ENCODE data around the gene MED1. TPM values are rescaled to one million over a fixed set of nuclear protein-coding genes. Genes with fewer than 3 reads are reported as not detected.
"Not testable (repeated sequence)": the region's sequence is repeated elsewhere in the genome, so short reads cannot be mapped to it uniquely, and the experiment has no call there.

MED1 gene
- total RNA-seq, 1 experiment from 2014 or later = 40.0 TPM

DNA sequence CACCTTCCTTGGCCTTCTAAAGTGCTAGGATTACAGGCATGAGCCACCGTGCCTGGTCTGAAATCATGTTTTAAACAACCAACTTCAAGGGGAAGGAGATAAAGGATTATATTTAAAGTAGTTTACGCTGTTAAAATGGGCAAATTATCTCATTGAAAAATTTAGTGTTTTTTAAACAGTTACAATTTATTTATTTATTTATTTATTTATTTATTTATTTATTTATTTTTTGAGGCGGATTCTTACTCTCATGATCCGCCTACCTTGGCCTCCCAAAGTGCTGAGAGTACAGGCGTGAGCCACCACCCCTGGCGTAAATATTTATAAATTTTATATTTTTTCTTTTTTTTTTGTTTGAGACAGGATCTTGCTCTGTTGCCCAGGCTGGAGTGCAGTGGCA, 32.4 kb upstream of the MED1 start:
- Histone ChIP-seq H3K79me2 (ENCODE audit: low read length) (peaks cover 74% of the 10 kb centered on the region), H3K9me3 (ENCODE audit: low read length) (no peaks in the 10 kb centered on the region), H3K9ac (ENCODE audit: low read length) (no peak overlapping the region), H4K20me1 (ENCODE audit: insufficient read depth, low read depth, low read length) (no peaks in the 10 kb centered on the region), H2AFZ (ENCODE audit: low read length) (no peak overlapping the region), H3K4me2 (ENCODE audit: low read depth, low read length, poor library complexity, severe bottlenecking) (no peak overlapping the region), H3K27me3 (ENCODE audit: low read length) (no peaks in the 10 kb centered on the region), H3K36me3 (ENCODE audit: insufficient read depth, low read length) (peaks cover 14% of the 10 kb centered on the region; the same call in 1 of the 2 replicates), H3K4me3 (ENCODE audit: low read length) (no peak overlapping the region), H3K9me2 (replicated peaks; ENCODE audit: insufficient read depth, low read length) (no peaks in the 10 kb centered on the region), H3K27ac (ENCODE audit: low read length) (no peak overlapping the region), H3K4me1 (ENCODE audit: low read length) (peaks cover 20% of the 10 kb centered on the region)
- DNase-seq = no peak

DNA sequence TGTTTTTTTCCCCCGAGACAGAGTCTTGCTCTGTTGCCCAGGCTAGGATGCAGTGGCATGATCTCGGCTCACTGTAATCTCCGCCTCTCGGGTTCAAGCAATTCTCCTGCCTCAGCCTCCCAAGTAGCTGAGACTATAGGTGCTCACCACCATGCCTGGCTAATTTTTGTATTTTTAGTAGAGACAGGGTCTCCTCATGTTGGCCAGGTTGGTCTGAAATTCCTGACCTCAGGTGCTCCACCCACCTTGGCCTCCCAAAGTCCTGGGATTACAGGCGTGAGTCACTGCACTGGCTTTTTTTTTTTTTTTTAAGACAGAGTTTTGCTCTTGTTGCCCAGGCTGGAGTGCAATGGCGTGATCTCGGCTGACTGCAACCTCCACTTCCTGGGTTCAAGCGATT, 28.6 kb upstream of the MED1 start:
- Histone ChIP-seq H3K79me2 (ENCODE audit: low read length) (peaks cover 61% of the 10 kb centered on the region), H3K36me3 (ENCODE audit: insufficient read depth, low read length) (peaks cover 13% of the 10 kb centered on the region; the same call in 1 of the 2 replicates)
- not testable (repeated sequence) for H3K9me3 ChIP-seq (ENCODE audit: low read length); H3K27ac ChIP-seq (ENCODE audit: low read length); H2AFZ ChIP-seq (ENCODE audit: low read length); H3K4me2 ChIP-seq (ENCODE audit: low read depth, low read length, poor library complexity, severe bottlenecking); H3K27me3 ChIP-seq (ENCODE audit: low read length); H3K4me1 ChIP-seq (ENCODE audit: low read length); H3K9ac ChIP-seq (ENCODE audit: low read length); H3K4me3 ChIP-seq (ENCODE audit: low read length); H3K9me2 ChIP-seq (replicated peaks; ENCODE audit: insufficient read depth, low read length); DNase-seq; H4K20me1 ChIP-seq (ENCODE audit: insufficient read depth, low read depth, low read length)

DNA sequence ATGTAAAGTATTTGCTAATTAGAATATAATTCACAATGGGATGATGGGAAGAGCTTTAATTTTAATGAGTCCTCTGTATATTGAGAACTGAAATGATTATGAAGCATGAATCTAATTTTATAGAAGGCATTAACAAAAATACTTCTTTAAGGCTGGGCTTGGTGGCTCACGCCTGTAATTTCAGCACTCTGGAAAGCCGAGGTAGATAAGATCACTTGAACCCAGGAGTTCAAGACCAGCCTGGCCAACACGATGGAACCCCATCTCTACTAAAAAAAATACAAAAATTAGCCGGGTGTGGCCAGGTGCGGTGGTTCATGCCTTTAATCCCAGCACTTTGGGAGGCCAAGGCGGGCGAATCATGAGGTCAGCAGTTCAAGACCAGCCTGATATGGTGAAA, 22.2 kb upstream of the MED1 start:
- no peaks in the 10 kb centered on the region for H3K9me2 ChIP-seq (replicated peaks; ENCODE audit: insufficient read depth, low read length)
- H3K9ac ChIP-seq (ENCODE audit: low read length) = no peak overlapping the region
- H3K4me3 ChIP-seq (ENCODE audit: low read length) = no peak overlapping the region
- no peaks in the 10 kb centered on the region; the same call in 1 of the 2 replicates for H4K20me1 ChIP-seq (ENCODE audit: insufficient read depth, low read depth, low read length)
- H3K36me3 ChIP-seq (ENCODE audit: insufficient read depth, low read length) = peaks cover 38% of the 10 kb centered on the region
- no peak overlapping the region for H2AFZ ChIP-seq (ENCODE audit: low read length)
- no peak for DNase-seq
- no peak overlapping the region for H3K27ac ChIP-seq (ENCODE audit: low read length)
- no peak overlapping the region for H3K4me2 ChIP-seq (ENCODE audit: low read depth, low read length, poor library complexity, severe bottlenecking)
- no peaks in the 10 kb centered on the region for H3K27me3 ChIP-seq (ENCODE audit: low read length)
- peaks cover 72% of the 10 kb centered on the region for H3K79me2 ChIP-seq (ENCODE audit: low read length)
- no peaks in the 10 kb centered on the region for H3K9me3 ChIP-seq (ENCODE audit: low read length)
- no peaks in the 10 kb centered on the region for H3K4me1 ChIP-seq (ENCODE audit: low read length)

DNA sequence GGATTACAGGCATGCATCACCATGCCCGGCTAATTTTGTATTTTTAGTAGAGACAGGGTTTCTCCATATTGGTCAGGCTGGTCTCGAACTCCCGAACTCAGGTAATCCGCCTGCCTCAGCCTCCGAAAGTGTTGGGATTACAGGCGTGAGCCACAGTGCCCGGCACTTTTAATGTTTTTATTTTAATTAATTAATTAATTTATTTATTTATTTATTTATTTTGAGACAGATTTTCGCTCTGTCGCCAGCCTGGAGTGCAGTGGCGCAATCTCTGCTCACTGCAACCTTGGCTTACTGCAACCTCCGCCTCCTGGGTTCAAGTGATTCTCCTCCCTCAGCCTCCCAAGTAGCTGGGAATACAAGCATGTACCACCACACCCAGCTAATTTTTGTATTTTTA, 17.5 kb upstream of the MED1 start:
- not testable (repeated sequence) for H3K27me3 ChIP-seq (ENCODE audit: low read length); DNase-seq; H3K4me2 ChIP-seq (ENCODE audit: low read depth, low read length, poor library complexity, severe bottlenecking); H2AFZ ChIP-seq (ENCODE audit: low read length); H3K9ac ChIP-seq (ENCODE audit: low read length); H3K9me3 ChIP-seq (ENCODE audit: low read length); H3K27ac ChIP-seq (ENCODE audit: low read length); H3K9me2 ChIP-seq (replicated peaks; ENCODE audit: insufficient read depth, low read length); H3K4me3 ChIP-seq (ENCODE audit: low read length)
- peaks cover 91% of the 10 kb centered on the region for H3K79me2 ChIP-seq (ENCODE audit: low read length)
- H3K4me1 ChIP-seq (ENCODE audit: low read length) = peaks cover 21% of the 10 kb centered on the region
- peaks cover 43% of the 10 kb centered on the region for H3K36me3 ChIP-seq (ENCODE audit: insufficient read depth, low read length)
- H4K20me1 ChIP-seq (ENCODE audit: insufficient read depth, low read depth, low read length) = peaks cover 27% of the 10 kb centered on the region

DNA sequence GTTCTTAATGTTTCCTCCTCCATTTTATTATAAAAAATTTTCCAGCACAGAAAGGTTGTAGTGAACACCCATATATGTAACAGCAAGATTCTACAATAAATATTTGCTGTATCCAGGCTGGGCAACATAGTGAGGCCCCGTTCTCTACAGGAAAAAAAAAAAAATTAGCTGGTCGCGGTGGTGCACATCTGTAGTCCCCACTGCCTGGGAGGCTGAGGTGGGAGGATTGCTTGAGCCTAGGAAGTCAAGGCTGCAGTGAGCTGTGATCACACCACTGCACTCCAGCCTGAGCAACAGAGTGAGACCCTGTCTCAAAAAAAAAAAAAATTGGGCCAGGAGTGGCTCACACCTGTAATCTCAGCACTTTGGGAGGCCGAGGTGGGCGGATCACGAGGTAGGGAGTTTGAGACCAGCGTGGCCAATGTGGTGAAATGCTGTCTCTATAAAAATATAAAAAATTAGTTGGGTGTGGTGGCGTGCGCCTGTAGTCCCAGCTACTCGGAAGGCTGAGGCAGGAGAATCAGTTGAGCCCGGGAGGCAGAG, 13.6 kb upstream of the MED1 start:
- H4K20me1 ChIP-seq (ENCODE audit: insufficient read depth, low read depth, low read length) = peaks cover 43% of the 10 kb centered on the region
- H3K4me3 ChIP-seq (ENCODE audit: low read length) = peak overlapping the region; percentile 96
- peak overlapping the region; percentile 96 for H3K9ac ChIP-seq (ENCODE audit: low read length)

DNA sequence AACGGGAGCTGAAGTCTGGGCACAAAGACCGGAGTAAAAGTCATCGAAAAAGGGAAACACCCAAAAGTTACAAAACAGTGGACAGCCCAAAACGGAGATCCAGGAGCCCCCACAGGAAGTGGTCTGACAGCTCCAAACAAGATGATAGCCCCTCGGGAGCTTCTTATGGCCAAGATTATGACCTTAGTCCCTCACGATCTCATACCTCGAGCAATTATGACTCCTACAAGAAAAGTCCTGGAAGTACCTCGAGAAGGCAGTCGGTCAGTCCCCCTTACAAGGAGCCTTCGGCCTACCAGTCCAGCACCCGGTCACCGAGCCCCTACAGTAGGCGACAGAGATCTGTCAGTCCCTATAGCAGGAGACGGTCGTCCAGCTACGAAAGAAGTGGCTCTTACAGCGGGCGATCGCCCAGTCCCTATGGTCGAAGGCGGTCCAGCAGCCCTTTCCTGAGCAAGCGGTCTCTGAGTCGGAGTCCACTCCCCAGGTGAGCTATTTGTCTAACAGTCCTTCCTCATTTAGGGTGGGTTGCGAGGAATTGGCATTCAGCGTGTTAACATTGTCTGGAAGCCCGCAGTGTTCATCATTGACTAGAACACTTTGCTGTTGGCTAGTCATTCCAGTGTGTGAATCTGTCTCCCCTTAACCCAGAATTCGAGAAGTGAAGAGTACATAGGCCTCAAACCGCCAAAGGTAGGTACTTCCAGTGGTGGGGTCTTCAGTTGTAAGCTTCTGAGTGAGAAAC, 11.7 kb upstream of the MED1 start:
- Histone ChIP-seq H3K4me2 (ENCODE audit: low read depth, low read length, poor library complexity, severe bottlenecking) (peak overlapping the region; percentile 98), H3K9me2 (replicated peaks; ENCODE audit: insufficient read depth, low read length) (no peaks in the 10 kb centered on the region; the same call in 1 of the 2 replicates), H3K79me2 (ENCODE audit: low read length) (peaks cover 62% of the 10 kb centered on the region), H3K4me3 (ENCODE audit: low read length) (peak overlapping the region; percentile 96), H3K27me3 (ENCODE audit: low read length) (no peaks in the 10 kb centered on the region), H3K9me3 (ENCODE audit: low read length) (no peaks in the 10 kb centered on the region), H3K36me3 (ENCODE audit: insufficient read depth, low read length) (peaks cover 14% of the 10 kb centered on the region; the same call in 1 of the 2 replicates), H4K20me1 (ENCODE audit: insufficient read depth, low read depth, low read length) (peaks cover 43% of the 10 kb centered on the region), H3K27ac (ENCODE audit: low read length) (no peak overlapping the region), H3K4me1 (ENCODE audit: low read length) (peaks cover 39% of the 10 kb centered on the region), H2AFZ (ENCODE audit: low read length) (no peak overlapping the region), H3K9ac (ENCODE audit: low read length) (peak overlapping the region; percentile 96)
- DNase-seq = peak; percentile 61

More for the DNA sequence above, 13.6 kb upstream of the MED1 start:
- not testable (repeated sequence) for H3K9me3 ChIP-seq (ENCODE audit: low read length); H3K27me3 ChIP-seq (ENCODE audit: low read length); DNase-seq; H3K9me2 ChIP-seq (replicated peaks; ENCODE audit: insufficient read depth, low read length); H3K27ac ChIP-seq (ENCODE audit: low read length); H2AFZ ChIP-seq (ENCODE audit: low read length)
- Histone ChIP-seq H3K4me1 (ENCODE audit: low read length) (peaks cover 39% of the 10 kb centered on the region), H3K79me2 (ENCODE audit: low read length) (peaks cover 77% of the 10 kb centered on the region), H3K4me2 (ENCODE audit: low read depth, low read length, poor library complexity, severe bottlenecking) (peak overlapping the region; percentile 98), H3K36me3 (ENCODE audit: insufficient read depth, low read length) (peaks cover 21% of the 10 kb centered on the region; the same call in 1 of the 2 replicates)

DNA sequence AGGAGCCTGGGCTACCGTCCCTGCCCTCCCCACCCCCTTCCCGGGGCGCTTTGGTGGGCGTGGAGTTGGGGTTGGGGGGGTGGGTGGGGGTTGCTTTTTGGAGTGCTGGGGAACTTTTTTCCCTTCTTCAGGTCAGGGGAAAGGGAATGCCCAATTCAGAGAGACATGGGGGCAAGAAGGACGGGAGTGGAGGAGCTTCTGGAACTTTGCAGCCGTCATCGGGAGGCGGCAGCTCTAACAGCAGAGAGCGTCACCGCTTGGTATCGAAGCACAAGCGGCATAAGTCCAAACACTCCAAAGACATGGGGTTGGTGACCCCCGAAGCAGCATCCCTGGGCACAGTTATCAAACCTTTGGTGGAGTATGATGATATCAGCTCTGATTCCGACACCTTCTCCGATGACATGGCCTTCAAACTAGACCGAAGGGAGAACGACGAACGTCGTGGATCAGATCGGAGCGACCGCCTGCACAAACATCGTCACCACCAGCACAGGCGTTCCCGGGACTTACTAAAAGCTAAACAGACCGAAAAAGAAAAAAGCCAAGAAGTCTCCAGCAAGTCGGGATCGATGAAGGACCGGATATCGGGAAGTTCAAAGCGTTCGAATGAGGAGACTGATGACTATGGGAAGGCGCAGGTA, 11.0 kb upstream of the MED1 start:
- Histone ChIP-seq H2AFZ (ENCODE audit: low read length) (no peak overlapping the region), H3K9ac (ENCODE audit: low read length) (peak overlapping the region; percentile 96), H3K27me3 (ENCODE audit: low read length) (no peaks in the 10 kb centered on the region), H3K9me3 (ENCODE audit: low read length) (no peaks in the 10 kb centered on the region), H3K36me3 (ENCODE audit: insufficient read depth, low read length) (peaks cover 9% of the 10 kb centered on the region; the same call in 1 of the 2 replicates), H3K4me1 (ENCODE audit: low read length) (peaks cover 39% of the 10 kb centered on the region), H3K9me2 (replicated peaks; ENCODE audit: insufficient read depth, low read length) (no peaks in the 10 kb centered on the region; the same call in 1 of the 2 replicates), H3K27ac (ENCODE audit: low read length) (peak overlapping the region; percentile 84), H4K20me1 (ENCODE audit: insufficient read depth, low read depth, low read length) (peaks cover 37% of the 10 kb centered on the region), H3K79me2 (ENCODE audit: low read length) (peaks cover 55% of the 10 kb centered on the region), H3K4me3 (ENCODE audit: low read length) (peak overlapping the region; percentile 96), H3K4me2 (ENCODE audit: low read depth, low read length, poor library complexity, severe bottlenecking) (peak overlapping the region; percentile 98)
- no peak for DNase-seq
